Kidney epithelial cell (primary cell): ENCODE data around the gene SDK2. TPM values are rescaled to one million over a fixed set of nuclear protein-coding genes. Genes with fewer than 3 reads are reported as not detected.

ENCODE experiments used
- DNase-seq: peaks from one replicate; pipeline ENCODE4 v3.0.0-alpha.2; 2010; ENCODE audit warnings: low read depth
- H3K27me3 ChIP-seq: 2 replicates; pipeline ENCODE4 v1.6.0; 2011; ENCODE audit warnings: low read length; ENCODE audit not compliant: control insufficient read depth, insufficient read depth
- H3K36me3 ChIP-seq: 2 replicates; pipeline ENCODE4 v1.5.1; 2011; ENCODE audit warnings: low read length; ENCODE audit not compliant: control insufficient read depth, insufficient read depth
- H3K4me3 ChIP-seq: 2 replicates; pipeline ENCODE4 v1.5.1; 2011; ENCODE audit warnings: low read depth, mild to moderate bottlenecking, control low read depth, low read length
- CTCF ChIP-seq: IDR thresholded peaks from 2 replicates; pipeline ENCODE4 v1.5.1; 2011; ENCODE audit warnings: mild to moderate bottlenecking, moderate library complexity, low read length, control low read depth, inconsistent platforms; ENCODE audit not compliant: insufficient read depth, poor library complexity, severe bottlenecking
- total RNA-seq: library from RNA; depleted of rRNA; stranded (reverse); fragments of >200 nt; gene quantifications from 2 replicates; pipeline ENCODE4 v1.2.3, GENCODE V29; 2015

Gene SDK2
- total RNA-seq, 1 donor from 2014 or later, result 1.2 TPM

GRCh38 chr17:73641826-73642600, 2.2 kb downstream of the SDK2 start:
- no peak overlapping the region for H3K4me3 ChIP-seq
- no peaks in the 10 kb centered on the region for H3K36me3 ChIP-seq
- no peak for TF ChIP-seq CTCF
- H3K27me3 ChIP-seq, result peaks cover 55% of the 10 kb centered on the region
- no peak for DNase-seq

GRCh38 chr17:73640691-73641090, 3.6 kb downstream of the SDK2 start:
- no peak for TF ChIP-seq CTCF
- peaks cover 43% of the 10 kb centered on the region for H3K27me3 ChIP-seq

GRCh38 chr17:73639932-73640331, 4.3 kb downstream of the SDK2 start:
- no peak for DNase-seq
- Histone ChIP-seq H3K4me3 (no peak overlapping the region), H3K36me3 (no peaks in the 10 kb centered on the region), H3K27me3 (peaks cover 38% of the 10 kb centered on the region)
- no peak for TF ChIP-seq CTCF

More at GRCh38 chr17:73640691-73641090, 3.6 kb downstream of the SDK2 start:
- no peak overlapping the region for H3K4me3 ChIP-seq
- no peaks in the 10 kb centered on the region for H3K36me3 ChIP-seq
- DNase-seq, result no peak

GRCh38 chr17:73639322-73639721, 4.9 kb downstream of the SDK2 start:
- DNase-seq, result no peak

GRCh38 chr17:73638556-73638955, 5.7 kb downstream of the SDK2 start:
- no peak overlapping the region for H3K4me3 ChIP-seq
- H3K36me3 ChIP-seq, result no peaks in the 10 kb centered on the region
- TF ChIP-seq CTCF, result no peak
- peaks cover 31% of the 10 kb centered on the region for H3K27me3 ChIP-seq
- DNase-seq, result no peak

More at GRCh38 chr17:73639322-73639721, 4.9 kb downstream of the SDK2 start:
- no peak for TF ChIP-seq CTCF
- Histone ChIP-seq H3K27me3 (peaks cover 34% of the 10 kb centered on the region), H3K36me3 (no peaks in the 10 kb centered on the region), H3K4me3 (no peak overlapping the region)

GRCh38 chr17:73637866-73638265, 6.4 kb downstream of the SDK2 start:
- Histone ChIP-seq H3K36me3 (no peaks in the 10 kb centered on the region), H3K4me3 (no peak overlapping the region), H3K27me3 (peaks cover 24% of the 10 kb centered on the region)
- DNase-seq, result no peak
- no peak for TF ChIP-seq CTCF
